SK-N-SH treated with all-trans-retinoic acid at 6 μM for 48 hours (cell line): ENCODE measurements around the gene DIAPH3.
"Not testable (repeated sequence)": the region's sequence is repeated elsewhere in the genome, so short reads cannot be mapped to it uniquely, and the experiment has no call there.

ENCODE experiments used
- ATAC-seq: fragments of 200-7000 bp; cut with Tn5 transposase; 3 replicates; pipeline ENCODE4 v1.9.1; 2020; ENCODE audit warnings: mild to moderate bottlenecking, moderate library complexity
- ARNTL ChIP-seq: fragments of 450-650 bp; formaldehyde crosslinking; IDR thresholded peaks from 2 replicates; pipeline ENCODE4 v1.5.0; 2020; ENCODE audit warnings: low read depth, mild to moderate bottlenecking, moderate library complexity, borderline replicate concordance
- BACH2 ChIP-seq: fragments of 250-450 bp; sonication (Bioruptor Pico); IDR thresholded peaks from 2 replicates; pipeline ENCODE4 v1.9.0; 2021; ENCODE audit warnings: mild to moderate bottlenecking, borderline replicate concordance
- CREB5 ChIP-seq: fragments of 250-450 bp; sonication (Bioruptor Pico); IDR thresholded peaks from 2 replicates; pipeline ENCODE4 v1.5.1; 2020; ENCODE audit warnings: low read depth, mild to moderate bottlenecking, moderate library complexity
- CSDC2 ChIP-seq: fragments of 250-450 bp; sonication (Bioruptor Pico); IDR thresholded peaks from 2 replicates; pipeline ENCODE4 v1.5.0; 2020; ENCODE audit warnings: mild to moderate bottlenecking, moderate library complexity
- CSRNP3 ChIP-seq: fragments of 250-450 bp; sonication (Bioruptor Pico); IDR thresholded peaks from 2 replicates; pipeline ENCODE4 v1.5.1; 2021; ENCODE audit warnings: mild to moderate bottlenecking, moderate library complexity
- ESRRG ChIP-seq: fragments of 250-450 bp; sonication (Bioruptor Pico); IDR thresholded peaks from 2 replicates; pipeline ENCODE4 v1.6.1; 2021; ENCODE audit warnings: mild to moderate bottlenecking
- GLIS3 ChIP-seq: fragments of 250-450 bp; sonication (Bioruptor Pico); IDR thresholded peaks from 2 replicates; pipeline ENCODE4 v1.5.0; 2020; ENCODE audit warnings: mild to moderate bottlenecking, moderate library complexity
- ISL1 ChIP-seq: fragments of 250-450 bp; sonication (Bioruptor Pico); IDR thresholded peaks from 2 replicates; pipeline ENCODE4 v2.1.2; 2022; ENCODE audit warnings: mild to moderate bottlenecking, moderate library complexity
- OSR1 ChIP-seq: fragments of 250-450 bp; sonication (Bioruptor Pico); IDR thresholded peaks from 2 replicates; pipeline ENCODE4 v1.8.0; 2022; ENCODE audit warnings: moderate library complexity, mild to moderate bottlenecking, inconsistent platforms
- PATZ1 ChIP-seq: fragments of 250-450 bp; sonication (Bioruptor Pico); IDR thresholded peaks from 2 replicates; pipeline ENCODE4 v1.8.0; 2020; ENCODE audit warnings: mild to moderate bottlenecking, moderate library complexity, borderline replicate concordance
- POU6F1 ChIP-seq: fragments of 250-450 bp; sonication (Bioruptor Pico); IDR thresholded peaks from 2 replicates; pipeline ENCODE4 v1.8.0; 2021; ENCODE audit warnings: low read depth, mild to moderate bottlenecking, moderate library complexity, borderline replicate concordance
- PPARA ChIP-seq: fragments of 250-450 bp; sonication (Bioruptor Pico); IDR thresholded peaks from 2 replicates; pipeline ENCODE4 v1.5.0; 2020; ENCODE audit warnings: mild to moderate bottlenecking, borderline replicate concordance
- RARB ChIP-seq: fragments of 250-450 bp; sonication (Bioruptor Pico); IDR thresholded peaks from 2 replicates; pipeline ENCODE4 v1.8.0; 2021; ENCODE audit warnings: mild to moderate bottlenecking, moderate library complexity
- SNAI2 ChIP-seq: fragments of 250-450 bp; sonication (Bioruptor Pico); IDR thresholded peaks from 2 replicates; pipeline ENCODE4 v1.5.0; 2020; ENCODE audit warnings: mild to moderate bottlenecking, moderate library complexity
- TCF4 ChIP-seq: fragments of 250-450 bp; sonication (Bioruptor Pico); IDR thresholded peaks from 2 replicates; pipeline ENCODE4 v1.8.0; 2021; ENCODE audit warnings: mild to moderate bottlenecking, moderate library complexity, borderline replicate concordance
- TOX ChIP-seq: fragments of 250-450 bp; sonication (Bioruptor Pico); IDR thresholded peaks from 2 replicates; pipeline ENCODE4 v1.8.0; 2021; ENCODE audit warnings: mild to moderate bottlenecking, moderate library complexity, borderline replicate concordance
- TSHZ2 ChIP-seq: fragments of 250-450 bp; sonication (Bioruptor Pico); IDR thresholded peaks from 2 replicates; pipeline ENCODE4 v1.5.0; 2020; ENCODE audit warnings: mild to moderate bottlenecking, moderate library complexity
- ZC3H10 ChIP-seq: fragments of 250-450 bp; sonication (Bioruptor Pico); IDR thresholded peaks from 2 replicates; pipeline ENCODE4 v1.5.1; 2021; ENCODE audit warnings: mild to moderate bottlenecking, moderate library complexity
- ZFP3 ChIP-seq: fragments of 250-450 bp; sonication (Bioruptor Pico); IDR thresholded peaks from 2 replicates; pipeline ENCODE4 v1.5.0; 2020; ENCODE audit warnings: mild to moderate bottlenecking, moderate library complexity
- ZFP30 ChIP-seq: fragments of 450-650 bp; formaldehyde crosslinking; IDR thresholded peaks from 2 replicates; pipeline ENCODE4 v1.5.0; 2022; ENCODE audit warnings: mild to moderate bottlenecking, moderate library complexity
- ZNF565 ChIP-seq: fragments of 450-650 bp; formaldehyde crosslinking; conservative IDR thresholded peaks from 2 replicates; pipeline ENCODE4 v1.5.0; 2020; ENCODE audit warnings: low read depth, mild to moderate bottlenecking, moderate library complexity
- ZNF8 ChIP-seq: fragments of 450-650 bp; formaldehyde crosslinking; IDR thresholded peaks from 2 replicates; pipeline ENCODE4 v1.5.0; 2020; ENCODE audit warnings: mild to moderate bottlenecking, moderate library complexity

The DIAPH3 gene

GRCh38 chr13:60044321-60044720 is 119.4 kb downstream of the DIAPH3 start:
- TF ChIP-seq BACH2 (CRISPR knock-in tag), result no peak
- no peak for TF ChIP-seq ISL1
- no peak for TF ChIP-seq ZC3H10
- TF ChIP-seq TSHZ2, result no peak
- no peak for TF ChIP-seq ZNF565 (CRISPR knock-in tag)
- no peak for TF ChIP-seq PPARA (CRISPR knock-in tag)
- no peak for TF ChIP-seq CSDC2 (CRISPR knock-in tag)
- no peak for TF ChIP-seq ARNTL
- no peak for TF ChIP-seq ZFP3 (CRISPR knock-in tag)
- no peak for TF ChIP-seq GLIS3 (CRISPR knock-in tag)
- no peak for TF ChIP-seq SNAI2
- TF ChIP-seq CSRNP3, result no peak
- TF ChIP-seq CREB5 (CRISPR knock-in tag), result no peak
- no peak for TF ChIP-seq PATZ1
- TF ChIP-seq RARB (CRISPR knock-in tag), result no peak
- TF ChIP-seq TCF4 (CRISPR knock-in tag), result no peak
- TF ChIP-seq TOX, result no peak
- no peak for TF ChIP-seq ESRRG (CRISPR knock-in tag)
- TF ChIP-seq ZFP30 (CRISPR knock-in tag), result no peak
- ATAC-seq, result no peak

- TF ChIP-seq ZC3H10 (no peak), POU6F1 (CRISPR knock-in tag) (no peak), OSR1 (CRISPR knock-in tag) (no peak), RARB (CRISPR knock-in tag) (no peak), BACH2 (CRISPR knock-in tag) (no peak), ARNTL (no peak)
- TF ChIP-seq, all 23 proteins: peak for 0
These were observed 120.5 kb downstream of the DIAPH3 start for GRCh38 chr13:60043262-60043661.

GRCh38 chr13:60040668-60041067 is 123.1 kb downstream of the DIAPH3 start:
- ATAC-seq, result not testable (repeated sequence)

More at GRCh38 chr13:60043262-60043661, 120.5 kb downstream of the DIAPH3 start:
- peak; percentile 67 for ATAC-seq

- no peak for TF ChIP-seq SNAI2
- no peak for TF ChIP-seq GLIS3 (CRISPR knock-in tag)
- TF ChIP-seq ZNF8 (CRISPR knock-in tag), result no peak
- TF ChIP-seq BACH2 (CRISPR knock-in tag), result no peak
- no peak for TF ChIP-seq ESRRG (CRISPR knock-in tag)
- TF ChIP-seq CSDC2 (CRISPR knock-in tag), result no peak
- ATAC-seq, result no peak
These were observed 127.9 kb downstream of the DIAPH3 start for GRCh38 chr13:60035874-60036273.
